Measurements from ENCODE around the gene GBGT1.

Gene GBGT1

DNA sequence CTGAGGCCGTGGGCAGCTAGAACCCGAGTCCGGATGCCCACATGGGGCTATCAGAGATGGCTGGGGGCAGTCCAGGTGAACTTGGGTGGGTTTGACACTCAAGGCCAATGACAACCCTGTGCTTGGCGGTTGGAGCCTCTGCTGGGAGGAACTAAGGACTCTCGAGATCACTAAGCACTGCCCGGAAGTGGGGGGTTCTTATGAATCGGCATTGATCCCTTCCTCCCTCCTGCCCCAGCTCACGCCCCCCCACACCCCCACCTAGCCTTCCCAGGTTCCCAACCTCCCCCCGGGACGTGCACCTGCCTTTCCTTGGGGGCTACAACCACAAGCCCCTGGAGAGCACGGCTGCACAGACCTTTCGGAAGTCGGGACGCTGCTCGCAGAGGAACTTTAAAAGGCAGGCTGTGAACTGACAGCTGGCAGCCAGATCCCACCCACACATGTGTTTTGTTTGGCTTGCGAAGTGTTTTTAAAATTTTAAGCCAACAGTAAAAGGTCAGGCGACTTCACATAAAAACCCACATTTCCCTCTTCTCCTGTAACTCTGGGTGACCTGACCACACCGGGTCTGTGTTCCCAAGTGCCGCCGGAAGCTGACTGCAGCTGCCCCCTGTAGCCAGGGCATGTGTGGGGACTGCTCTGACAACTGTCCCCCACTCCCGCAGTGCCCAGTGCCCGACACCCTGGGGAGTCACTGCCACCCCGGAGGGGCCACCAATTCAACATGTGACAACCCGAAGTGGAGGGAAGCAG, 37.6 kb downstream of the GBGT1 start:
- DNase-seq (ENCODE audit: low read depth), result no peak

DNA sequence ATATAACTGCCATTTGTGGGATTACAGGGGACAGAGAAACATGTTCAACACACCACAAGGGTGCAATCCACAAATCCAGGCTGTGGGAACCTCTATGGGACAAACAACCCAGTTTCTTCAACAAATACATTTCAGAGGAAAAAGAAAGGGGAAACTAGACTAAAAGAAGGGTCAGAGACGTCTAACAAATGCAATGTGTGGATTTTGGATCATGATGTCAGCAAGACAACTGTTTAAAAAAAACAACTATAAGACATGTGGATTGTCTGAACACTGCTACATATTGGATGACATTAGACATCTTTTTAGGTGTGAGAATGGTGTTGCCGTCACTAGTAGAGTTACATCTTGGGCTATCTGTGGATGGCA, 38.8 kb downstream of the GBGT1 start:
- DNase-seq (ENCODE audit: low read depth), result no peak

DNA sequence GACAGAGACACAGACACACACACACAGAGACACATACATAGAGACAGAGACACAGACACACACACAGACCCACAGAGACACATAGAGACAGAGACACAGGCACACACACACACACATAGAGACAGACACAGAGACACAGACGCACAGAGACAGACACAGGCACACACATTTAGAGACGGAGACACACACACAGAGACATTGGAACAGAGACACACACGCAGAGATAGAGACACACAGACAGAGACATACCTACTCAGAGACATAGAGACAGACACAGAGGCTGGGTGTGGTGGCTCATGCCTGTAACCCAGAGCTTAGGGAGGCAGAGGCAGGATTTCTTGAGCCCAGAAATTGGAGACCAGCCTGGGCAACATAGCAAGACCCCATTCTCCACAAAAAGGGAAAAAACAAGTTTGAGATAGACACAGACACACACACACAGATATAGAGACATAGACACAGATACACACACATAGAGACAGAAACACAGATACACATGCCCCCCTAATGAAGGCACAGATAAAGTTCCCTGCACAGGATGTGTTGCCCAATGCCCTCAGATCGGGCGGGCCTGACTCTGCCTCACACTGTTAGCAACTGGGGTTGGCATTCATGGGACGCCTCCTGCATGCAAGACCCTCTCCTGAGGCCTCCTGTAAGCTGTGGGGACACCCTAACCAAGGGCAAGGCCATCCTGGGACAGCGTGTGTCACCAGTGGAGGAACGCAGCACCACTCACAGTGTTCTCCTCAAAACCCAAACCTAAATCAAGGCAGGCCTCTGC, 39.4 kb downstream of the GBGT1 start:
- DNase-seq (ENCODE audit: low read depth), result no peak

DNA sequence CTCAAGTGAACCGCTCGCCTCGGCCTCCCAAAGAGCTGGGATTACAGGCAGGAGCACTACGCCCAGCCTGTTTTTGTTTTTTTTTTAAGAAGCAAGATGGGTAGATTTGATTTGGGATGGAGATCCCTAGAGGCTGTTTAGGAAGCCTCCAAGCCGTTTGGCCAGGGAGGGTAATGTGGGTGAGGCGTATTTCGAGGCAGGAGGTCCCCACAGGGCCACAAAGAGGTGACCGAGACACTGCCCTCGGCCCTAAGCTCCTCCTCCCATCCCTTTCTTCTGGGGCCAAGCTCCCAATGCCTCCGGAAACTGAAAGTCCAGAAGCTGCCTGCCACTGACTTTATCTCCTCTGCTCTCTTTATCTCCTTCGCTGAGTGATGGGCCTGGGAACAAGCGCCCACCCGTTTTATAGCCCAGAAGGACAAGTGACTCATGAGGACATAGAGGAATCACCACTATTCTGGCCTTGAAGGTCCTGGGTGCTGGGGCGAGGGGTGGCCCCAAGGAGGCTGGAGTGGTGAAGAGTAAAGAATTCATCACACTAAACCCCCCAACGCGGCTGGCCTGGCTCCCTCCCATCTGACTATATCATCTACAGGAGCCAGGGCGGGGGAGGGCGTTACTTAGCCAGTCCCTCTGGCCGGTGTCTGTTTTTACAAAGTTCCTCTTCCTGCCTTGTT, 40.6 kb downstream of the GBGT1 start:
- no peak for DNase-seq (ENCODE audit: low read depth)

DNA sequence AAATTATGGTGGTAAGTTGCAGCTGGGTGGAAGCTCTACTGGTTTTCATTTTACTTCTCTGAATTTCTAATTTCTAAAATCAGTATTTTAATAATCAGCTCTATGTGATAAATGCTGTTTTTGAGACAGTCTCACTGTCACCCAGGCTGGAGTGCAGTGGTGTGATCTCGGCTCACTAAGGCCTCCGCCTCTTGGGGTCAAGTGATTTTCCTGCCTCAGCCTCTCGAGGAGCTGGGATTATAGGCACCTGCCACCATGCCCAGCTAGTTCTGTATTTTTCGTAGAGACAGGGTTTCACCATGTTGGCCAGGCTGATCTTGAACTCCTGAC, 41.1 kb downstream of the GBGT1 start:
- no peak for DNase-seq (ENCODE audit: low read depth)

DNA sequence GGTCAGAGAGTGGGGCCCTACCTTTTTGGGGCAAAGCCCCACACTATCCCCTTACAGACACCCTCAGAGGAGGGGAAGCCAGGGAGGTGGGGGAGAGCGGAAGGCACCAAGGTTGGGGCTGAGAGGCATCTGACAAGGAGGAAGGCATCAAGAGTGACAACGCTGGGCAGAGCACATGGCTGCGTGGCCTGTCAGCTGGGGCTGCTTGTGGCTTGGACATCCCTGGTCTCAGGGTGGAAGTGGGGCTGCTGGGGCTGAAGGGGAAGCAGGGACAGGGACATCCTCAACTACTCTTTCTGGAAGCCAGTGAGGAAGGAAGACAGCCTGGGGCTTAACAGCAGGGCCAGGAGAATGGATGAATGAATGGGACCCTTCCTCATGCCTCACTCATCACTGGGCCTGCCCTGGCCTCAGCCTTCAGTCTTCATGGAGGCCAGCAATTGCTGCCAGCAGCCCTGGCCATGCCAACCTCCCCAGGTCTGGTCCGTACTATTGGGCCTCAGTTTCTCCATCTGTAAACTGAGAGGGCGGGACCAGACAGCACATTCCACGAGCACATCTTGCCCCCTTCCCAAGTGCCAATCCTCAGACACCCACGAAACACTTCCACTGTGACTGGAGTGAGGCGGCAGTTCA, 41.7 kb downstream of the GBGT1 start:
- DNase-seq (ENCODE audit: low read depth), result no peak

DNA sequence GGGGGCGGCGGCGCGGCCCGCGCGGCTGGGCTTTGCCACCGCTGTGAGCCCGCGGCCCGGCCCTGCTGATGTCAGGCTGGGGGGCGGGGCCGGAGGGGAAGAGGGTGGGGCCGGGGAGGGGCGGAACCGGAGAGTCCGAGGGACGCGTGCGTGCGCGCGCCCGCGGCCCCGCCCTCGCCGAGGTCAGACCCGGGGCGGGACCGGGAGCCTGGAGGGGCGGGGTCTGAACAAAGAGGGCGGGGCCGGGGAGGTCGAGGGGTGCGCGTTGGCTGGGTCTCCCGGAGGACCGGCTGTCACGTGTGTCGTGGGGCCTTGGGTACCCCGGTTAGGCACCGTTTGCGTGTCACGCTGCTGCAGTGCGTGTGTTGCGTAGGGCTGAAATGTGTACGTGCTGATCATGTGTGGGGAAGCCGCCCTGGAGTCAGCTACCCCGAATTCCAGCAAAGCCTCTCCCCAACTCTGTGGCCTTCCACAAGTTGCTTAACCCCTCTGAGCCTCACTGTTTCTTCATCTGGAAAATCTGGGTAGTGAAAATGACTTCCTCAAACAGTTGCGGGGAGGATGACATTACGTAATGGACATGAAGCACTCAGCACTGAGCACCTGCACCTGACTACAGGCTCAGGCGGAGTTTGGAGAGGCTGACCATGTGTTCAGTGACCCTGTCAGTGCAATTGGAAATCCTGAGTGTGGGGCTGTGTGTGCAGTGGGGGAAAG, 42.4 kb downstream of the GBGT1 start, which contains the start of gene RALGDS:
RALGDS (minus strand) TSS at position 43 of the 717 bp plus-strand sequence. CDS start 86 bp downstream, outside the sequence.
- peak; percentile 85 for DNase-seq (ENCODE audit: low read depth)

DNA sequence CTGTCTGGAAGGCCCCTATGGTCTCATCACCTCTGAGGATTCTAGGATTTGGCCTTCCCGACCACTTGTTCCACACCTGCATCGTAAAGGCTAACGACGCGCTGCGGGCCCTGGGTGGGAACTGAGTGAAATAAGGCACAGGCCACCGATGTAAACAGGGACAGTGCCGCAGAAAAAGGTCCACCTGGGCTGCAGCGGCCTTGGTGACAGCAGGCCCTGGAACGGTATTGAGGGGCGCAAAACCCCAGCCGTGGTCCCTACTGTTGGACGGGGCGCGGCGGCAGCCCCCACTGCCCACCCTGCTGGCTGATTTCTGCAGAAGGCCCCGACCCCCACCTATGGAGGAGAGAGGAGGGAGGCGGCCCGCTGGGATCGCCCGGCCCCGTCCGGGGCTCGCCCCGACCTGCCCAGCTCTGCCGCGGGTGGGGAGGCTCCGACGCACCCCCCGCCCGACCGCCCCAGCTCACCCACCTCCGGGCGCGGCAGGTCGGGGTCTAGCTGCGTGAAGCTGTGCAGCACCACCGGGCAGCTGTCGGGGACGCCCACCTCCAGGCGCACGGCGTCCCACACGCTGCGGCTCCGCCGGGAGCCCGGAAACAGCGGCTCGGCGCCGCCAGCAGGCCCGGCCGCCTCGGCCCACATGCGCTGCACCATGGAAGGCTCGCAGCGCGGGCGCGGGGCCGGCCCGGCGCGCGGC, 43.1 kb downstream of the GBGT1 start:
- no peak for DNase-seq (ENCODE audit: low read depth)

DNA sequence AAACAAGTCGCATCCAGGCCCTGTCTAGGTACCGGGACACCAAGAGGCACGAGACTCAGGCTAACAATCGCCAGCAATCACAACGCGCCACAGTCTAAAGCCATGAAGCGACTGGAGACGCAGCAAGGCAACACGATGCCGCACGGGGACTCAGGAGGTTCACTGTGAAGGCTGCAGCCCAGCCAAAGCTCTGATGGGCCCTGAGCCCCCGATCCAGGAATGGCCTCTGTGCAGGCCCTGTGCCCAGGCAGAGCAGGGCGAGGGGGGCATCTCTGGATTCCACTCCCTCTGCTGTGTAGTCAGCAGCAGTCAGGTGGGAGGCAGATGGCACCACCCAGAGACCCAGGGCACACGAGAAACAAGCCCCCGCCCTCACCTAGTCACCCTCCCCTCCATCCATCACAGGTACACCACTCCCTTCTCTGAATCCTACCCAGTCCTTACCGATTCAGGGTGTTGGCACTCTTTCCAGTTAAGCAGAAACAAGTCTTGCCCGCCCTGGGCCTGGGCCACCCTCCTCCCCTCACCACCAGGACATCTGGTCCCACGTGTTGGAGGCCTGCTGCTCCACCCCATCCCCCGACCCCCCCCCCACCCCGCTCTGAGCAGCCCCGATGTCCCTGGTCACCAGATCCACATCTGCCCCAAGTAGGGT, 43.7 kb downstream of the GBGT1 start:
- no peak for DNase-seq (ENCODE audit: low read depth)

DNA sequence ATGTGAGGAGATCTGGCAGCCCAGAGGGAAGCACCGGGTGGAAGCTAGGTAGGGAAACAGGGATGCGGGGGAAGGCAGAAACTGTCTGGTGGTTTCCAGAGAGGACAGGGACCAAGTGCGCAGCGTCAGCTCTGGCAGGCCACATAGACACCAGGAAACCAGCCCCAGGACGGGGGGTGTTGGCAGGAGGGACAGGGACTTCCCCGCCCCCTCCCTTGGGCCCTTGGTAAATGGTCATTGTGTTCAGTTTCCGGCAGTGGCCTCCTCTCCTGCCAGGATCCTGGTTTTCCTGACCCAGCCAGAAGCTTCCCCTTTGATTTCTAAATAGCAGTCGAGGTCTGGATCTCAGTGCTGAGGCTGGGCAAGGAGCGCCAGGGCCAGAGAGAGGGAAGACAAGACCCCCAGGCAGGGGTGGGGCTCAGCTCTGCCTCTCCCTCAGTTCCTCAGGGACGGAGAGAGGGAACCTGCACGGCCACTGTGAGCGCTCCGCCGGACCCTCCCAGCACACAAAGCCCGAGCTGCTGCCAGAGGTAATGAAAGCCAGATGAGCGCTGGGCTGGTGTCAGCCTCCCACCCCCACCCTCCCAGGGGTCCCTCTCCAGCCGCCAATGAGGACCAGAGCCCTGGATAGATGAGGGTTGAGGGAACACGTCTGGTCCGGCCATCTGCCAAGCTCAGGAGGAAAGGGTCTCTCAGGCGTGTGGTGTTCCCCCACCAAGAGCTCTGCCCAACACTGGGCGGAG, 44.4 kb downstream of the GBGT1 start:
- DNase-seq (ENCODE audit: low read depth), result no peak

DNA sequence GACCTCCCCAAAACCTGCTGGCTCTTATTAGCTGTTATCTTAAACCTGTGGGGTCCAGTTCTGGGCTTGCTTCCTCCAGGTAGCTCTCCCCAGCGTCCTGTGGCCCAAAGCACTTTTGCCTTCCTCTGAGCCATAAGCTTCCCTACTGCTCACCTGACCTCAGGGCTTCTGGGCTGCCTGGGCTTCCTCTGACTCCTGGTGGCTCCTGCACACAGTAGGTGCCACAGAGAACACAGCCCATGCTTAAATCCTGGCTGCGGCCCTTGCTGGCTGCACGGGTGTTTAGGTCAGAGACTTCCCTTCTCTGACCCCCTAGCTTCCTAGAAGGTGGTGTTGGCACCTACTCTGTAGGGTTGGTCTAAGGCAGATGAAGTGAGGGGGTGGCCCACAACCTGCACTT, 45.1 kb downstream of the GBGT1 start:
- no peak for DNase-seq (ENCODE audit: low read depth)

DNA sequence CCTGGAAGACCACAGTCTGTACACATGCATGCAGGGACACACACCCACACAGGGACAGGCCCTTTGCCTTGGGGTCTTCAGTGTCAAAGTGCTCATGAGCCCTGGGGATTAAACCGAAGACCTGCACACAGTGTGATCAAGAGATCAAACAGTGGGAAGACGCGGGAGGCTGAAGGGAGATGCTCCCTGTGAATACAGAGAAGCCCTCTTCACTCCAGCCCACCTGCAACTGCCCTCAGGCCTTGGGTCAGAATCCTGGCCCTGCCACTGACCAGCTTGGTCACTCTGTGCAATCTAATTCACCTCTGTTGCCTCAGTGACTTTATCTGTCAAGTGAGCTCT, 45.6 kb downstream of the GBGT1 start:
- no peak for DNase-seq (ENCODE audit: low read depth)

DNA sequence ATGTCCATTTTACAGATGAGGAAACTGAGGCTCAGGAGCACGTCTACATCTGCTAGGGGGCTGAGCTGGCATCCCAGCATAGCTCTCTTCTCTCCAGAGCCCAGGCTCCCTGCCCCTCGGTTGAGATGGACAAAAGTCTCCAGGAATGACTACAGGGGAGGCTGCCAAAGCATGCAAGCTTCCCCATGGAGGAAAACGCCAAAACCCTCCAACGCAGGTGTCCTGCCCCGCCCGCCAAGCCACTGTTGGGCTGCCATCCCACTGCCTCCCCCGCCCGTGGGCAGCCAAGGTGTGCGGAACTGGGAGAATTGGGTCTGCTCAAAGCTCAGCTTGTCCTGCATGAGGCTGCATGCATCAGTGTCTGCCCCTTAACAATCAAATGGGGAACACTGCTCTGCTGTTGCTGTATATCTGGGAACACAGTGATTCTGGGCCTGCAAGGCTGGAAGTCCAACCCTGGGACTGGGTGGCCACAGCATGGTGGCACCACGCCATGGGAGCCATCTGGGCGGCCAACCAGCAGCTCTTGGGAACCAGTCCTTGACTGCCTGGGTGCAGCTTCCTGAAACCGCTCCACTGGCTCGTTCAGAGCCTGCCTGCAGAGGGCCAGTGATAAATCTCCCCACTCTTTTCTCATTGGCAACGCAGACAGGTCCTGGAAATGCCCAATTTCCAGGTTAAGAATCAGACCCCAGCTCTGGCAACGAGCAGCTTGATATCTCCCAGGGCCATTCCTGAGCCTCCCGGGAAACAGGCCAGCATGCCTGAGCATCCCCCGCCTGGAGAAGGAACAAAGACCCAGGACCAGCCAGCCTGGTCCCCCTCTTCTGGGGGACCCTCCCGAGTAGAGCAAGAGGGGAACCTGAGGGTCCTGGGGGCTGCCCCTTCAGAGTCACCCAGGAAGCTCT, 46.2 kb downstream of the GBGT1 start:
- no peak for DNase-seq (ENCODE audit: low read depth)

DNA sequence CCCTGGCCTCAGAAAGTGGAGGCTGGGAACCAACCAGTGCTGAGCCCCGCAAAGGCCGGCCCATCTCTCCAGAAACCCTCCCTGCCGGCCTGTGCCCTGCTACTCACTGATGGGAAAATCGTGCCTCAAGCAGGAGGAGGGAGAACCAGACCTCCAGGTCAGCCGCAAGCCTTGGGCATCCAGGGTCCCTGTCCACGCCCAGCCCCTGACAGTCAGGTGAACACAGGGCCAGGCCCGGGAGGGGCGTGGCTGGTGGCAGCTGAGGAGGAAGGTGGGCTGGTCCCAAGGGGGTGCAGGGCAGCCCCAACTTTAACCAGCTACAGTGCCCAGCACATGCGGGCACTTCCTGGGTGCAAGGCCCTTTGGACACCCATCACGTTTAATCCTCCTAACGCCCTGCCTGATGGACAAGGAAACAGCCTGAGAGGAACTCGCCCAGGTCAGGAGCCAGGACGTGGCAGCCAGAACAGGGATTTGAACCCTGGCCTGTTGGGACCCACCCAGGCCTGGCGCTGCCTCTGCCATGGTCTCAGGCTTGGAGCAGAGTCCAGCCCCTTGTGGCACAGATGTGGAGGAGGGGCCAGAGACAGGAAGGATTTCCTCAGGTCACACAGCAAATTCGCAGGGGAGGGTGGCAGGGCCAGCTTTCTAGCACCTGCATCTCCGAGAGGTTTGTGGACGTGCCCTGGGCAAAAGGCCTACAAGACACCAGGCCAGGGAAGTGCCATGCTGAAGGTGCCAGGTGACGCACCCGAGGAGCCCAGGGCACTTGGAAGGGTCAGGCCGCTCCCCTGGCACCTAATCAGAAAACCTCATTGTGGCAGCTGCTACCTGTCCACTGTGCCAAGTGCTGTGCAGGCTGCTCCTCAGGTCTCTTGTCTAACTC, 47.1 kb downstream of the GBGT1 start:
- no peak for DNase-seq (ENCODE audit: low read depth)

DNA sequence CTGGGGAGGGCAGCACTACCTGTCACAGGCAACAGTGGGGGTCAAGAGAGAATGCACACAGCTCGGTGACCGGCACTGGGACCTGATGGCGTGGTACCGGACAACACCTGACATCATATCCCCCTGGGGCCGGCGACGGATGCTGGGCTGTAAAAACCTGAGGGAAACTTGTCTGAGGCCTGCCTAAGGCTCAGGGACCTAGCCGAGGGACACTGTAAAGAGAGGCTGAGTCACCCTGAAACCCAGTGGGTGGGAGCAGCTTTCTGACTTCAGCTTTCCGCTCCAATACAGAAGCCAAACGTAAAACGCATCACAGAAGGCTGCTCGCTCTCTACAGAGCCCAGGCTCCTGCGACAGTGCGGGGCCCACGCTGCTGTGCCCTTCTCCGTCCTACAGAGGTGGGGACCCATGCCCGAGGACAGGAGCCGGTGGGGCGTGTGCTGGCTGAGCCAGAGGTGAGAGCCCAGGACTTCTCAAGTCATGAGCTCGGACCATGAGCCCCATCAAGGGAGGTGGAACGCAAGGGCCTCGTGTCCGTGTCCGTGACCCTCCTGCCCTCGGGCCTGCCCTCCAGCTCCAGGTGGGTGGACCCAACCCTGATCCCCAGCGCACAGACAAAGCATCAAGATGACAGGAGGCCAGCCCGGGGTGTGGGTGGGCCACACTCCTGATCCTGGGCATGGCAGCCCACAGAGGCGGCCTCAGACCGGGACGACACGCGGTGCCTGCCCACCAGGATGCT, 47.9 kb downstream of the GBGT1 start:
- DNase-seq (ENCODE audit: low read depth), result no peak

DNA sequence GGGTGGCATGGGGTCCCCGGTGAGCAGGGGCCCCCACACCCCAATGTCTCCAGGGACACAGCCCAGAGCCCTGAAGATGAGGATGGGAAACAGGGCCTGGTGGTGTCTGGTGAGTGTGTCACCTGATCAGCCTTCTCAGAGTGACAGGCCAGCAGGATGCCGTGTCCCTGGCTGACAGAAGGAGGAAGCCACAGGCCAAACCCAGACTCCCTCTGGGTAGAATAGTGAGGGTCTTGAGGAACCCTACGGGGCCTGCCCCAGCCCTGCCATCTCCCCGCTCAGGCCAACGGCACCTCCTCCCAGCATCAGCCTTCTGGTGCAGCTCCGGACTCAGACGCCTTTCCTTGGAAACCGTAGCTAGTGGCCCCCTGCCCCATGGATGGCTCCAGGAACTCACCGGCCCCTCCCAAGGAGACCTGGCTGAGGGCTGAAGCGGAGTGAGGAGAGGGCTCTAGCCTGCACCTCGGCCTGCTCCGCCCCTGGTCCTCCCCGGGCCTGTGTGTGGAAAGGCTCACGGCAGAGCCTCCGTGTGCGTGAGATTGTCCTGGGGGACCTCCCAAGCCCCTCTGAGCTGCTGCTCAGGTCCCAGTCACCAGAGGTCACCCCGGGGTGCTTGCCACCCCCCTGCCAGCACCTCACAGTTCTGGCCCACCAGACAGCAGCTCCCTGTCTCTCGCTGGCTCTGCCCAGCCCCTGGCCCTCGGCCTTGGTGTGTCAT, 48.7 kb downstream of the GBGT1 start:
- no peak for DNase-seq (ENCODE audit: low read depth)
